Cardiac muscle cell (in vitro differentiated cells and primary cell): ENCODE data around the gene ABHD11. TPM values are rescaled to one million over a fixed set of nuclear protein-coding genes. Genes with fewer than 3 reads are reported as not detected.

ENCODE experiments used
- DNase-seq, 2 donors: peaks; one replicate each; pipeline versions ENCODE4 v3.0.0 to v3.0.0-alpha.2; 2010 to 2017; ENCODE audit warnings: low read depth in 1 of 2, low spot score in 1 of 2
- H3K27ac ChIP-seq: fragments of 200-600 bp; sonication (generic); 2 replicates; pipeline ENCODE4 v1.5.1; 2016
- H3K27me3 ChIP-seq: fragments of 200-600 bp; sonication (generic); 2 replicates; pipeline ENCODE4 v1.6.0; 2016; ENCODE audit warnings: control low read depth
- H3K36me3 ChIP-seq: fragments of 200-600 bp; sonication (generic); 2 replicates; pipeline ENCODE4 v1.5.1; 2016; ENCODE audit warnings: control low read depth
- H3K4me1 ChIP-seq: fragments of 200-600 bp; sonication (generic); 2 replicates; pipeline ENCODE4 v1.8.1; 2017; ENCODE audit warnings: low read depth, mild to moderate bottlenecking, mixed run types
- H3K4me3 ChIP-seq: fragments of 200-600 bp; sonication (generic); 2 replicates; pipeline ENCODE4 v1.5.1; 2016; ENCODE audit warnings: mild to moderate bottlenecking
- H3K9me3 ChIP-seq: fragments of 200-600 bp; sonication (generic); 2 replicates; pipeline ENCODE4 v1.5.1; 2017; ENCODE audit warnings: low read depth, mild to moderate bottlenecking, control low read depth
- polyA plus RNA-seq: library from polyadenylated mRNA; unstranded; fragments of >200 nt; fragmentation: Nextera tagmentation; extraction: Ambion mirVana; gene quantifications from 2 replicates; pipeline ENCODE4 v1.2.1, GENCODE V29; 2016
- total RNA-seq: library from RNA; depleted of rRNA; stranded (reverse); fragments of >200 nt; gene quantifications from 2 replicates; pipeline ENCODE4 v1.2.3, GENCODE V29; 2016
- TF ChIP-seq, protein P1 (sequence below): IDR thresholded peaks from 2 replicates; pipeline ENCODE4 v1.5.1; 2012; ENCODE audit warnings: low read depth, mild to moderate bottlenecking, low read length

ABHD11 gene
- total and polyA plus RNA-seq, 2 experiments from 2014 or later: 30.9 to 59.6 TPM

DNA sequence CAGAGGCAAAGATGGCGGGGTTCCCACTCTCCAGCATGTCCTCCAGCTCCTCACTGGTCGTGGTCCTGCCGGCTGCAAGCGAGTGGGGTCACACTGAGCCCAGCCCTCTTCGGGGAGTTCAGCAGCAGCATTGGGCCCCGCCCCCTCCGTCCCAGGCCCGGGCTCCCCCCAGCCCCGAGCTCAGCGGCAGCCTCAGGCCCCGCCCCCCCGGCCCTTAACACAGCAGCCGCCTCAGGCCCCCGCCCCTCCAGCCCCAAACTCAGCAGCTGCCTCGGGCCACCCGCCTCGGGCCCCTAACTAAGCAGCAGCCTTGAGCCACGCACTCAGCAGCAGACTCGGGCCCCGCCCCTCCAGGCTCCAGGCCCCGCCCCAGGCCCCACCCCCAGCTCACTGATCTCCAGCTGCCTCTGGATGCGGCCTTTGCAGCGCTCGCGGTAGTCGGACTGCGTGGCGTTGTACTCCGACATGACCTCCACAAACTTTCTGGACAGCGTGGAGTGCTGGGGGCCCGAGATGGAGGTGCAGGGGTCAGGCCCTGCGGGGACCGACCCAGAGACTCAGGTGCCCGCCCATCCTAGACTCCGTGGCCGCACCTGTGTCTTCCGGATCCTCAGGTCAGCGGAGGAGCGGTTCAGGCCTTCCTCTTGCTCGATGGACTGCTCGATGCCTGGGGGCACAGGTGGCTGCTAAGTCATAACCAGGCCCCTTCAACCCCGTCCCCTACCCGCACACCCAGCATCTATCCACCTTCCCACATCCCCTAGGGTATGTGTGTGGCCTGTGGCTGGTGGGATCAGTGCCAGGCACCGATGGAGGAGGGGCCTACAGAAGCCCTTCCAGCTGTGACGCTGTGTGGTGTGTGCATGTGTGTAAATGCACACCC, 34.6 kb downstream of the ABHD11 start:
- Histone ChIP-seq H3K27ac (no peak overlapping the region), H3K4me3 (no peak overlapping the region), H3K4me1 (peaks cover 6% of the 10 kb centered on the region), H3K9me3 (no peaks in the 10 kb centered on the region), H3K27me3 (no peaks in the 10 kb centered on the region), H3K36me3 (no peaks in the 10 kb centered on the region)
- TF ChIP-seq, protein P1, sequence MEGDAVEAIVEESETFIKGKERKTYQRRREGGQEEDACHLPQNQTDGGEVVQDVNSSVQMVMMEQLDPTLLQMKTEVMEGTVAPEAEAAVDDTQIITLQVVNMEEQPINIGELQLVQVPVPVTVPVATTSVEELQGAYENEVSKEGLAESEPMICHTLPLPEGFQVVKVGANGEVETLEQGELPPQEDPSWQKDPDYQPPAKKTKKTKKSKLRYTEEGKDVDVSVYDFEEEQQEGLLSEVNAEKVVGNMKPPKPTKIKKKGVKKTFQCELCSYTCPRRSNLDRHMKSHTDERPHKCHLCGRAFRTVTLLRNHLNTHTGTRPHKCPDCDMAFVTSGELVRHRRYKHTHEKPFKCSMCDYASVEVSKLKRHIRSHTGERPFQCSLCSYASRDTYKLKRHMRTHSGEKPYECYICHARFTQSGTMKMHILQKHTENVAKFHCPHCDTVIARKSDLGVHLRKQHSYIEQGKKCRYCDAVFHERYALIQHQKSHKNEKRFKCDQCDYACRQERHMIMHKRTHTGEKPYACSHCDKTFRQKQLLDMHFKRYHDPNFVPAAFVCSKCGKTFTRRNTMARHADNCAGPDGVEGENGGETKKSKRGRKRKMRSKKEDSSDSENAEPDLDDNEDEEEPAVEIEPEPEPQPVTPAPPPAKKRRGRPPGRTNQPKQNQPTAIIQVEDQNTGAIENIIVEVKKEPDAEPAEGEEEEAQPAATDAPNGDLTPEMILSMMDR: no peak
- peak; percentile 56 to 88 for DNase-seq

DNA sequence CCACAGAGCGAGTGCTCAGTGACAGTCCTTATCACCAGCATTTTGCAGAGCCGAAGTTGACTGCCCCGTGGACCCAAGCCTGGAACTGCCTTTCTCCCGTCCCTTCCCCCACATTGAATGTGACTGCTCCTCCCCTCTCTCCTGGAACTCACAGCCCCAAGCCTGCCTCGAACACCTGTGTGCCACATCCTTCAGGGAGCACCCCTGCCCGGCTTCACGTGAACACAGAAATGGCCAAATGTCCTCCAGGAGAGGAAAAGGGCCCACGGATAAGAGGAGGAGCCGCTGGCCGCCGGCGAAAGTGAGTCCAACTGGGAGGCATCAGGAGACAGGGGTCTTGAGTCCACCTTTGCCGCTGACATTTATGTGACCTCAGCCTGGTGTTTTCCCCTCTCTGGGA, 35.4 kb downstream of the ABHD11 start:
- no peak overlapping the region for H3K4me3 ChIP-seq
- no peak overlapping the region for H3K27ac ChIP-seq
- no peaks in the 10 kb centered on the region for H3K27me3 ChIP-seq
- no peak for DNase-seq
- H3K36me3 ChIP-seq: peaks cover under 1% of the 10 kb centered on the region
- TF ChIP-seq, protein P1: no peak
- H3K4me1 ChIP-seq: peaks cover 6% of the 10 kb centered on the region
- no peaks in the 10 kb centered on the region for H3K9me3 ChIP-seq

DNA sequence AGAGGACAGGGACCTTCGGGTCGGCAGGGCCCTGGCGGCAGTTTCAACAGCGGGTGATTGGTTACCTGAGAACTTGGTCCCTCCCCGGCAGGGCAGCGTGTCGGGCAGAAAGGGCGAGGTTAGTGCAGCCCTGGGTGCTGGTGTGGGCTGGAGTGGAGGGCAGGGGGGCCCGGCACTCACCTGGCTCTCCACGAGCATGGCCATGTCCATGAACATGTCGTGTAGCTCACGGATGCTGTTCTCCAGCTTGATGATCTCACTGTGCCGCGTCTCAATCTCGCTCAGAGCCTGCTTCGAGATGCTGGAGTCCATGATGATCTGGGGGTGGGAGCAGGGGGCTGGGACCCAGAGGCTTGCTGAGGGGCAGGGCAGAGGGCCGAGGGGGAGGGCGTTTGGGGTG, 35.9 kb downstream of the ABHD11 start:
- Histone ChIP-seq H3K27me3 (no peaks in the 10 kb centered on the region), H3K4me3 (no peak overlapping the region), H3K9me3 (no peaks in the 10 kb centered on the region), H3K36me3 (peaks cover 3% of the 10 kb centered on the region), H3K27ac (no peak overlapping the region), H3K4me1 (peaks cover 6% of the 10 kb centered on the region)
- DNase-seq: no peak
- TF ChIP-seq, protein P1: no peak

DNA sequence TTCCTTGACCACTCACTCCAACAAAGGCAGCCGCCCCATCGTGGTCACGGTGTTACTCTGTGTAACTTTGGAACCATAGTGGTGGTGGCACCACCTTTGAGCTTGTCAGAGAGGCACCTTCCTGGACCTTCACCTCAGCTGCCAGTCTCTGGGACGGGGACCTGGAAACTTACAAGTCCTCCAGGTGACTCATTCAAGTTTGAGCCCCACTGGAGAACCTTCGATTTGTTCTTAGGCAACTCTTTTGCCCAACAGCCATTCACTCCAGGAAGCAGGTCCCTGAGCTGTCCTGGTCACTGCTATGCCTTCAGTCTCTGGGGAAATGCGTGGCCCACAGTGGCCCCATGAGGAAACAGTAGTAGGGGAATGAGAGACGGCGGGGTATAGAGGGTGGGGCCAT, 36.4 kb downstream of the ABHD11 start:
- TF ChIP-seq, protein P1: no peak
- H3K4me3 ChIP-seq: no peak overlapping the region
- peaks cover 6% of the 10 kb centered on the region for H3K4me1 ChIP-seq
- H3K27ac ChIP-seq: no peak overlapping the region
- no peak for DNase-seq
- H3K9me3 ChIP-seq: no peaks in the 10 kb centered on the region
- peaks cover 5% of the 10 kb centered on the region for H3K36me3 ChIP-seq
- H3K27me3 ChIP-seq: no peaks in the 10 kb centered on the region

DNA sequence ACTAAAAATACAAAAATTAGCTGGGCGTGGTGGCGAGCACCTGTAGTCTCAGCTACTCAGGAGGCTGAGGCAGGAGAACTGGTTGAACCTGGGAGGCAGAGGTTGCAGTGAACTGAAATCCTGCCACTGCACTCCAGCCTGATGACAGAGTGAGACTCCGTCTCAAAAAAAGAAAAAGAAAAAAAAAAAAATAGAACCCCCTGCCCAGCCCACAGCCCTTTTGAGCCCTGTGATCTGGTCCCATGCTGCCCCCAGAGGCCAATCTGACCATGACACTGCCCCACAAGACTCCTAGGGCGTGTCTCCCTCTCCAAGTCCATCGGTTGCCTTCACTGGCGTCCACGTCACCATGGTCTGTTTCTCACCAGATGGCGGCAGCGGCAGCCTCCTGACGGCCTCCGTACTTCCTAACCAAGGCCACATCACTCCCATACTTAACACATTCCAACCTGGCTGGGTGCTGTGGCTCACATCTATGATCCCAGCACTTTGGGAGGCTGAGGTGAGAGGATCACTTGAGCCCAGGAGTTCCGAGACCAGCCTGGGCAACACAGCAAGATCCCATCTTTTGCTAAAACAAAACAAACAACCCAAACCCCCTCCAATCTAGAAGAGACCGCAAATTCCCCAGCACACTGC, 37.1 kb downstream of the ABHD11 start:
- peak; percentile 48 to 57 for DNase-seq
- Histone ChIP-seq H3K9me3 (no peaks in the 10 kb centered on the region), H3K4me1 (peaks cover 6% of the 10 kb centered on the region), H3K27ac (no peak overlapping the region), H3K4me3 (no peak overlapping the region), H3K36me3 (peaks cover 7% of the 10 kb centered on the region), H3K27me3 (no peaks in the 10 kb centered on the region)
- TF ChIP-seq, protein P1: peak; percentile 67
